ENCODE data around the gene ELOF1. TPM values are rescaled to one million over a fixed set of nuclear protein-coding genes. Genes with fewer than 3 reads are reported as not detected.

ELOF1 gene
- total and polyA plus RNA-seq, 2 of the 13 experiments (the other 11 are each of a cell fraction or from before 2014, with no cell fraction given) = 14.5 to 43.2 TPM

GRCh38 chr19:11598103-11598483, 39.1 kb upstream of the ELOF1 start:
- Histone ChIP-seq H2AFZ (ENCODE audit: low read length) (no peak overlapping the region), H3K4me2 (ENCODE audit: low read depth, low read length) (peak overlapping the region; percentile 74), H3K4me1 (ENCODE audit: insufficient read depth, low read length) (peaks cover 52% of the 10 kb centered on the region), H4K20me1 (ENCODE audit: insufficient read depth, low read length) (no peaks in the 10 kb centered on the region), H3K4me3 (replicated peaks in 1 of 3; ENCODE audit: insufficient read depth in 1 of 3, low read depth in 2 of 3, low read length in 3 of 3) (peak overlapping the region; percentile 86 to 89 (median 86)), H3K79me2 (ENCODE audit: insufficient read depth, low read length) (peaks cover 38% of the 10 kb centered on the region), H3K9ac (ENCODE audit: insufficient read depth, low read depth, low read length) (peak overlapping the region; percentile 92), H3K27me3 (ENCODE audit: control insufficient read depth in 1 of 2, insufficient read depth in 2 of 2, low read length in 2 of 2) (no peaks in the 10 kb centered on the region), H3K27ac (ENCODE audit: extremely low read length, insufficient read depth, low read length) (peak overlapping the region; percentile 85), H3K36me3 (replicated peaks in 1 of 2; ENCODE audit: control insufficient read depth in 1 of 2, insufficient read depth in 2 of 2, low read length in 2 of 2) (no peaks in the 10 kb centered on the region), H3K9me3 (ENCODE audit: low read length) (no peaks in the 10 kb centered on the region)
- intact Hi-C loops (cut with micrococcal nuclease; ENCODE audit: unreplicated experiment) = no loop called here
- DNase-seq (ENCODE audit: low spot score) = no peak
- ChIA-PET POLR2A (interaction anchor here (0.8 to 1.2 kb wide), 9 partner anchors 9 to 223 kb away, joined by 3 to 9 read pairs (median 3); partner anchors contain the start of genes ELOF1, EPOR and SWSAP1), CTCF (ENCODE audit: low intra/inter-chr PET ratio, low total read pairs) (no interaction called here)
- 48% methylated on average over 10 of the region's 10 CpGs for WGBS (ENCODE audit: low lambda C conversion rate)
- TSS peak; percentile 73 for BruUV-seq (replicated peaks)
- ATAC-seq = no peak
- FAIRE-seq = peak; percentile 8
- in situ Hi-C loops (cut with HindIII; ENCODE audit: extremely low pct_ligation_motif_present, low pct_unique_long_range_greater_than_20kb) = no loop called here
- TF ChIP-seq CREB1 (IDR thresholded peaks at IDR 0.05) (no peak), CREB1 (CRISPR knock-in tag; IDR thresholded peaks at IDR 0.05) (no peak), ZBTB33 (CRISPR knock-in tag; IDR thresholded peaks at IDR 0.05) (peak; percentile 18; the same call in 1 of the 2 replicates), PRPF4 (IDR thresholded peaks at IDR 0.05; ENCODE audit: low read depth, low read length, poor library complexity, severe bottlenecking) (peak; percentile 71), ZNF770 (CRISPR knock-in tag; IDR thresholded peaks at IDR 0.05) (peak; percentile 70; the same call in 1 of the 2 replicates)
